Lower leg skin (tissue), 4 donors: ENCODE measurements around the gene HCN2. TPM values are rescaled to one million over a fixed set of nuclear protein-coding genes. Genes with fewer than 3 reads are reported as not detected.
"Not testable (repeated sequence)": the region's sequence is repeated elsewhere in the genome, so short reads cannot be mapped to it uniquely, and the experiment has no call there.

Experiments used
- DNase-seq, 2 donors: peaks; one replicate each; pipeline ENCODE4 v3.0.0-alpha.2; 2019; ENCODE audit warnings: low spot score in 2 of 2
- H3K4me3 ChIP-seq: fragments of 200-600 bp; sonication (generic); 2 replicates; pipeline ENCODE4 v1.5.1; 2017; ENCODE audit warnings: mild to moderate bottlenecking, low read depth; ENCODE audit not compliant: poor library complexity, severe bottlenecking
- CTCF ChIP-seq, 3 donors: fragments of 450-650 bp; IDR thresholded peaks; one replicate each; pipeline ENCODE4 v1.5.1; 2016; ENCODE audit warnings: antibody characterized with exemption in 3 of 3, mild to moderate bottlenecking in 3 of 3, moderate library complexity in 2 of 3
- POLR2A ChIP-seq, 2 donors: fragments of 450-650 bp; IDR thresholded peaks; one replicate each; pipeline ENCODE4 v1.6.1; 2016 to 2017; ENCODE audit warnings: antibody characterized with exemption in 2 of 2, mild to moderate bottlenecking in 1 of 2, moderate library complexity in 1 of 2
- WGBS, 2 donors: methylation state at CpG; one replicate each; pipeline ENCODE4 v1.1.5; 2018; 5-methylcytosine and 5-hydroxymethylcytosine counted together
- intact Hi-C: fragments of 100-400 bp; cut with DNase I; formaldehyde crosslinking; loops from one replicate; pipeline ENCODE4 v1.15.0; 2023; ENCODE audit warnings: low total_unique reads
- total RNA-seq, 4 donors: library from RNA; depleted of rRNA; stranded (reverse); fragments of >200 nt; gene quantifications; one replicate each; pipeline ENCODE4 v1.1.0, GENCODE V29; 2016

Gene HCN2
- total RNA-seq, 4 donors from 2014 or later: 0.21 to 1.7 (median 1.1) TPM

GRCh38 chr19:623175-623916 lies 33.7 kb downstream of the HCN2 start:
- WGBS, 2 donors: 83 to 86% methylated on average over 17 to 18 of the region's 44 CpGs
- DNase-seq: no peak
- TF ChIP-seq POLR2A (IDR thresholded peaks at IDR 0.05) (no peak), CTCF (IDR thresholded peaks at IDR 0.05) (no peak)
- no peak overlapping the region for H3K4me3 ChIP-seq
- intact Hi-C loops: no loop called here

GRCh38 chr19:623974-624373 lies 34.3 kb downstream of the HCN2 start:
- no peak for DNase-seq
- TF ChIP-seq POLR2A (IDR thresholded peaks at IDR 0.05) (no peak), CTCF (IDR thresholded peaks at IDR 0.05) (no peak)
- intact Hi-C loops: no loop called here
- H3K4me3 ChIP-seq: no peak overlapping the region
- 80 to 81% methylated on average over 24 of the region's 24 CpGs for WGBS, 2 donors

GRCh38 chr19:624433-625109 lies 34.9 kb downstream of the HCN2 start:
- intact Hi-C loops: no loop called here
- H3K4me3 ChIP-seq: no peak overlapping the region
- no peak for TF ChIP-seq POLR2A (IDR thresholded peaks at IDR 0.05)
- 90 to 93% methylated on average over 5 to 24 of the region's 24 CpGs for WGBS, 2 donors
- DNase-seq: no peak

- no peak overlapping the region for H3K4me3 ChIP-seq
- TF ChIP-seq POLR2A (IDR thresholded peaks at IDR 0.05) (no peak), CTCF (IDR thresholded peaks at IDR 0.05) (no peak)
- 91 to 93% methylated on average over 5 of the region's 5 CpGs for WGBS, 2 donors
- no peak for DNase-seq
- intact Hi-C loops: no loop called here
Measured at GRCh38 chr19:625257-625656, 35.6 kb downstream of the HCN2 start.

GRCh38 chr19:626566-626965 lies 36.9 kb downstream of the HCN2 start:
- DNase-seq, intact Hi-C loops, H3K4me3 ChIP-seq: not testable (repeated sequence)
- WGBS, 2 donors: 61 to 65% methylated on average over 7 of the region's 7 CpGs

GRCh38 chr19:628168-628567 lies 38.5 kb downstream of the HCN2 start:
- H3K4me3 ChIP-seq: no peak overlapping the region
- 84 to 89% methylated on average over 18 to 19 of the region's 19 CpGs for WGBS, 2 donors
- intact Hi-C loops: no loop called here
- no peak for DNase-seq
- TF ChIP-seq CTCF (IDR thresholded peaks at IDR 0.05) (no peak), POLR2A (IDR thresholded peaks at IDR 0.05) (no peak)

- DNase-seq, intact Hi-C loops, H3K4me3 ChIP-seq: not testable (repeated sequence)
- 84 to 88% methylated on average over 23 to 24 of the region's 25 CpGs for WGBS, 2 donors
Measured at GRCh38 chr19:629515-629914, 39.8 kb downstream of the HCN2 start.
